Prostate gland (tissue), 2 donors: ENCODE measurements around the gene RNF141. TPM values are rescaled to one million over a fixed set of nuclear protein-coding genes. Genes with fewer than 3 reads are reported as not detected.
A peak's percentile ranks its signal among the peaks of the same experiment; 100 is the strongest.

Experiments
- DNase-seq: peaks from one replicate; pipeline ENCODE4 v3.0.0-alpha.2; 2019; ENCODE audit warnings: low spot score
- H3K27ac ChIP-seq, 2 donors: fragments of 200-600 bp; sonication (generic); 2 replicates each; pipeline ENCODE4 v1.5.1; 2017 to 2019
- H3K27me3 ChIP-seq: fragments of 200-600 bp; sonication (generic); replicated peaks from 2 replicates; pipeline ENCODE4 v1.5.1; 2019; ENCODE audit not compliant: insufficient read depth
- H3K36me3 ChIP-seq, 2 donors: fragments of 200-600 bp; sonication (generic); 1 replicate in 1 of 2; 2 replicates in 1 of 2; pipeline versions ENCODE4 v1.5.1 to v1.8.1; 2017 to 2019
- H3K4me1 ChIP-seq: fragments of 200-600 bp; sonication (generic); replicated peaks from 2 replicates; pipeline ENCODE4 v1.5.1; 2019
- H3K4me3 ChIP-seq, 2 donors: fragments of 200-600 bp; sonication (generic); 2 replicates each; pipeline ENCODE4 v1.5.1; 2017 to 2019
- H3K9me3 ChIP-seq: fragments of 200-600 bp; sonication (generic); 2 replicates; pipeline ENCODE4 v1.5.1; 2017
- POLR2A ChIP-seq: fragments of 450-650 bp; IDR thresholded peaks from one replicate; pipeline ENCODE4 v1.6.1; 2016; ENCODE audit warnings: antibody characterized with exemption, mild to moderate bottlenecking
- POLR2AphosphoS5 ChIP-seq: sonication (generic); formaldehyde crosslinking; IDR thresholded peaks from one replicate; pipeline ENCODE4 v1.6.1; 2017; ENCODE audit warnings: antibody characterized with exemption
- WGBS: methylation state at CpG from one replicate; pipeline ENCODE4 v1.1.5; 2018; 5-methylcytosine and 5-hydroxymethylcytosine counted together
- intact Hi-C: fragments of 100-400 bp; cut with DNase I; formaldehyde crosslinking; loops from one replicate; pipeline ENCODE4 v1.14.2; 2022
- total RNA-seq, 2 donors: library from RNA; depleted of rRNA; stranded (reverse); fragments of >200 nt; gene quantifications; one replicate each; pipeline ENCODE4 v1.1.0, GENCODE V29; 2016
- TF ChIP-seq, protein P1 (sequence below), 4 experiments: fragments of 200-600 bp in 2 of 4; fragments of 450-650 bp in 2 of 4; sonication (generic) in 2 of 4; IDR thresholded peaks; 1 replicate in 3 of 4; 2 replicates in 1 of 4; pipeline ENCODE4 v1.5.1; 2016 to 2019; ENCODE audit warnings: antibody characterized with exemption in 4 of 4, mild to moderate bottlenecking in 2 of 4, moderate library complexity in 2 of 4

Gene RNF141
- total RNA-seq, 2 donors from 2014 or later = 52.9 to 66.2 TPM

DNA sequence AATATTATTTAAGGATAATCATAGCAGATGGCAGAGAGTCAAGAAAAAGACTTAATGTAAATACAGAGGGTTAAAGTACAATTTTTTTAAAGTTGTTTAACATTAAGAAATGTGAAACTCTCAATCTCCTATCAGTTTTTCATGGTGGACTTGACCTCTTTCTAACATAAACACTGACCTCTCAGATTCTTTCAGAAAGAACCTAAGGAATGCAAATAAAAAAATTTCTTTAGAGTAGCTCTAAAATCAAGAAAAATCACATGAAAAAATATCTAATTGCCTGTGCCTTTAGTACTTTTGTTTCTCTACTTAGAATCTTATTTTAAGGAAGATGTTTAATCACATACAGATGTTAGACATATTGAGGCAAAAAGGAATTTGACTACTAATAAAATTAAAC is 12.9 kb downstream of the RNF141 start:
- intact Hi-C loops = no loop called here
- peaks cover 8% of the 10 kb centered on the region for H3K4me1 ChIP-seq
- TF ChIP-seq POLR2A = no peak
- TF ChIP-seq POLR2AphosphoS5 = no peak
- TF ChIP-seq, protein P1, sequence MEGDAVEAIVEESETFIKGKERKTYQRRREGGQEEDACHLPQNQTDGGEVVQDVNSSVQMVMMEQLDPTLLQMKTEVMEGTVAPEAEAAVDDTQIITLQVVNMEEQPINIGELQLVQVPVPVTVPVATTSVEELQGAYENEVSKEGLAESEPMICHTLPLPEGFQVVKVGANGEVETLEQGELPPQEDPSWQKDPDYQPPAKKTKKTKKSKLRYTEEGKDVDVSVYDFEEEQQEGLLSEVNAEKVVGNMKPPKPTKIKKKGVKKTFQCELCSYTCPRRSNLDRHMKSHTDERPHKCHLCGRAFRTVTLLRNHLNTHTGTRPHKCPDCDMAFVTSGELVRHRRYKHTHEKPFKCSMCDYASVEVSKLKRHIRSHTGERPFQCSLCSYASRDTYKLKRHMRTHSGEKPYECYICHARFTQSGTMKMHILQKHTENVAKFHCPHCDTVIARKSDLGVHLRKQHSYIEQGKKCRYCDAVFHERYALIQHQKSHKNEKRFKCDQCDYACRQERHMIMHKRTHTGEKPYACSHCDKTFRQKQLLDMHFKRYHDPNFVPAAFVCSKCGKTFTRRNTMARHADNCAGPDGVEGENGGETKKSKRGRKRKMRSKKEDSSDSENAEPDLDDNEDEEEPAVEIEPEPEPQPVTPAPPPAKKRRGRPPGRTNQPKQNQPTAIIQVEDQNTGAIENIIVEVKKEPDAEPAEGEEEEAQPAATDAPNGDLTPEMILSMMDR (IDR thresholded peaks at IDR 0.05) = no peak
- no peak overlapping the region for H3K4me3 ChIP-seq
- H3K36me3 ChIP-seq = no peaks in the 10 kb centered on the region
- no peaks in the 10 kb centered on the region for H3K27me3 ChIP-seq
- no peaks in the 10 kb centered on the region for H3K9me3 ChIP-seq
- H3K27ac ChIP-seq = no peak overlapping the region
- no peak for DNase-seq

DNA sequence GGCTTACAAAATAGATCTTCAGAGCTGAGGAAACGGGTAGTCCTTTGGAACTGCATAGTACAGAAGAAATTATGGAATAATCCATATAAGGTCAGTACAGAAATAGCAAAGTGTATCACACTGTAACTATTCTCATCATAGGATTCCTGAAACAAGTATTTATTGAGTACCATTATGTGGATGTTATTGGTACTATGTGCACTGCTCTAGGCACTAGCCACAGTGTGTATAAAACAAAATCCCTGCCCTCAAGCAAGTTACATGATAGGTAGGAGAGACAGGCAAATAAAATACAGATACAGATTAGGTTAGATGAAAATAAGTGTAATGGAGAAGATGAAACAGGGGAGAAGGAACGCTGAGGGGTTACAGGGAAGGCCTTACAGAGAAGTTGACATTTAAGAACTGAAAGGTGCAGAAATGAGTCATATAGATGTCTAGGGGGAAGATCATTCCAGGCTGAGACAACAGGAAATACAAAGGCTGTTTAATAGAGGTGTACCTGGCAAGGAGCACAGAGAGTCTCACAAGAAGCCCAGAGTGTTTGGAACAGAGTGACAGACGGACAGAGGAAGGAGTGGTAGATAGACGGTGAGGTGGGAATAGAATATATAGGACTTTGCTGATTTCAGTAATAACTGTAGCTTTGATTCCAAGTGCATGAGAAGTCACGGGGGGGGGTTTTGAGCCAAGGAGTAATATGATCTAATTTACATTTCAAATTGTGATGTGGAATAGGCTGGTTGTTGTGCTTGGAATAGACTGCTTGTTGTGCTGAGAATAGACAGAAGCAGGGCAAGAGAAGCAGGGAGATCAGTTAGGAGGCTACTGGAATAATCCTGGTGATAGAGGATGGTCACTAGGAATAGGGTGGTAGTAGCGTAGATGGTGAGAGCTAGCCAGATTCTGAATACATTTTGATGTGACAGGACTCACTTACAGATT is 13.7 kb downstream of the RNF141 start:
- 30% methylated on average over 6 of the region's 6 CpGs for WGBS
- no peaks in the 10 kb centered on the region for H3K9me3 ChIP-seq
- H3K4me3 ChIP-seq = no peak overlapping the region
- no peaks in the 10 kb centered on the region for H3K27me3 ChIP-seq
- TF ChIP-seq, protein P1 (IDR thresholded peaks at IDR 0.05) = no peak
- TF ChIP-seq POLR2A (no peak), POLR2AphosphoS5 (peak; percentile 82)
- peaks cover 8% of the 10 kb centered on the region for H3K4me1 ChIP-seq
- H3K27ac ChIP-seq = peak overlapping the region; percentile 39 to 65
- DNase-seq = peak; percentile 66
- intact Hi-C loops = no loop called here
- no peaks in the 10 kb centered on the region for H3K36me3 ChIP-seq

DNA sequence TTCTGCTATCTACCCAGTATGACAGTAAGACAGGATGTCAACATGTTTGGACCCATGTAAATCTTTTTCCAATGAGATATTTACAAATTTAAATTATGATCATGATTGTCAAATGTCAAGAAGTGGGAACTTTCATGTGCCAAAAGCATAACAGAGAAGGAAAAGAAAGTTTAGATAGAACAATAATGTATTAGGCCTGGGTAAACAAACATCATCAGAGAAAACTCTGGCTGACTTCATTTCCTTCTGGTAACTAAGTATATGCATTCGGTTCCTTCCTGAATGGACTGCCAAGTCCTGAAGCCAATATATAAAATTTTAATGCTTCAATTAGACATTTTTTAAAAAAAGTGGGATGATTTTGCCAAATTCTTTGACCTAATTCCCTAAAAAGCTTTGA is 16.5 kb downstream of the RNF141 start:
- peak; percentile 46 for TF ChIP-seq POLR2AphosphoS5
- TF ChIP-seq POLR2A = no peak

DNA sequence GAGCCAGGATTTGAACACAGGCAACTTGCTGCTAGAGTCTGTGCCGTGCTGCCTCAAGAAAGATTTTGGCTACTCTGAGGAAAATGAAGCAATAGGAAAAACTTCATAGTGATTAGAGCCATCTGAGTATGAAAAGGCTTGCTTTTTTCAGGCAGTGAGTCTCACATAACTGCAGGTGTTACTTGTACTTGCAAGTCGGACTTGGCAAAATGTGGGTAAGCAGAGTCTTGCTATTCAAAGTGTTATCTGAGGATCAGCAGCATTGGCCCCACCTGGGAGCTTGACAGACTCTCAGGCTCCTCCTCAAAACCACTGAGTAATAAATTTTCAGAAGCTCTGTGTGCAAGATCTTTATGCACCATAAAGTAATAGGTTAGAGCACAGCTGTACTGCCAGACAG is 18.1 kb downstream of the RNF141 start:
- Histone ChIP-seq H3K4me1 (peaks cover 12% of the 10 kb centered on the region), H3K27me3 (no peaks in the 10 kb centered on the region), H3K36me3 (no peaks in the 10 kb centered on the region), H3K4me3 (no peak overlapping the region), H3K9me3 (no peaks in the 10 kb centered on the region), H3K27ac (peak overlapping the region; percentile 66)
- peak; percentile 91 for DNase-seq
- TF ChIP-seq POLR2AphosphoS5 = peak; percentile 84
- TF ChIP-seq POLR2A = no peak
- intact Hi-C loops = no loop called here
- WGBS = 10% methylated on average over 2 of the region's 2 CpGs

More for the DNA sequence above, 16.5 kb downstream of the RNF141 start:
- DNase-seq = no peak
- Histone ChIP-seq H3K27ac (peak overlapping the region in 1 of 2 donors; percentile 66), H3K4me3 (no peak overlapping the region), H3K36me3 (no peaks in the 10 kb centered on the region), H3K4me1 (peaks cover 12% of the 10 kb centered on the region), H3K9me3 (no peaks in the 10 kb centered on the region), H3K27me3 (no peaks in the 10 kb centered on the region)
- intact Hi-C loops = no loop called here
- 27% methylated on average over 1 of the region's 1 CpG for WGBS

DNA sequence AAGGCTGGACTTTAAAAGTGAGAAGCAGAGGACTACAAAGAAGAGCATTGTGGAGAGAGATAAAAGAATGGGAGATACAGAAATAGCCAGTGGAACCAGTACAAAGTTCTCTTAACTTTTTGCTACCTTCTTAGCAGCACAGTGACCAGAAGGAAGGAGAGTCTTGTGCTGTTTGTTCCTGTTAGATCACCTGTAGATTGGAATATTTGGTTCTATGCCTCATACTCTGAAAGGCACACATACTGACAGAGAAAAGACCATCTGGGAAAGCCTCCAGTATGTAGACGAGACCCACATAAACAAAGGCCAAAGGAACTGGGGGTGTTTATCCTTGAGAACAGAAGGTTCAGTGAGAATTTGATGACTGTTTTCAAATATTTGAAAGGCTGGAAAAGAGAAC is 18.7 kb downstream of the RNF141 start:
- H3K27ac ChIP-seq = peak overlapping the region; percentile 66
- no peak overlapping the region for H3K4me3 ChIP-seq
- H3K4me1 ChIP-seq = peaks cover 12% of the 10 kb centered on the region
- no peaks in the 10 kb centered on the region for H3K9me3 ChIP-seq
- DNase-seq = no peak
- no peaks in the 10 kb centered on the region for H3K36me3 ChIP-seq
- H3K27me3 ChIP-seq = no peaks in the 10 kb centered on the region
- intact Hi-C loops = no loop called here
- TF ChIP-seq POLR2A = no peak
- TF ChIP-seq, protein P1 (IDR thresholded peaks at IDR 0.05) = no peak
- no peak for TF ChIP-seq POLR2AphosphoS5
- WGBS = 6% methylated on average over 1 of the region's 1 CpG
